ENCODE data around the gene NCS1. TPM values are rescaled to one million over a fixed set of nuclear protein-coding genes. Genes with fewer than 3 reads are reported as not detected.
A peak's percentile ranks its signal among the peaks of the same experiment; 100 is the strongest.

The NCS1 gene
- total RNA-seq, 1 donor from 2014 or later, result 32.8 TPM

GRCh38 chr9:130149031-130149430 lies 23.2 kb upstream of the NCS1 start:
- no peaks in the 10 kb centered on the region for H3K9me3 Mint-ChIP-seq

GRCh38 chr9:130149654-130150286 lies 22.4 kb upstream of the NCS1 start:
- H3K9me3 Mint-ChIP-seq, result no peaks in the 10 kb centered on the region
- no peak for TF ChIP-seq CTCF (conservative IDR thresholded peaks at IDR 0.05)
- no peak for DNase-seq (ENCODE audit: extremely low spot score, unreplicated experiment)
- H3K27ac Mint-ChIP-seq, result no peak overlapping the region
- H3K36me3 Mint-ChIP-seq, result no peaks in the 10 kb centered on the region
- H3K27me3 Mint-ChIP-seq, result peaks cover 2% of the 10 kb centered on the region
- peaks cover 11% of the 10 kb centered on the region for H3K4me1 Mint-ChIP-seq (ENCODE audit: unreplicated experiment)
- no peak overlapping the region for H3K4me3 Mint-ChIP-seq

More at GRCh38 chr9:130149031-130149430, 23.2 kb upstream of the NCS1 start:
- H3K27ac Mint-ChIP-seq, result no peak overlapping the region
- DNase-seq (ENCODE audit: extremely low spot score, unreplicated experiment), result no peak
- H3K36me3 Mint-ChIP-seq, result no peaks in the 10 kb centered on the region
- H3K4me3 Mint-ChIP-seq, result no peak overlapping the region
- peaks cover 12% of the 10 kb centered on the region for H3K4me1 Mint-ChIP-seq (ENCODE audit: unreplicated experiment)
- TF ChIP-seq CTCF (conservative IDR thresholded peaks at IDR 0.05), result no peak
- peaks cover 2% of the 10 kb centered on the region for H3K27me3 Mint-ChIP-seq

GRCh38 chr9:130150779-130151382 lies 21.3 kb upstream of the NCS1 start:
- Mint-ChIP-seq H3K4me3 (no peak overlapping the region), H3K9me3 (no peaks in the 10 kb centered on the region), H3K27ac (peak overlapping the region; percentile 71), H3K27me3 (peaks cover 2% of the 10 kb centered on the region), H3K4me1 (ENCODE audit: unreplicated experiment) (peaks cover 11% of the 10 kb centered on the region), H3K36me3 (no peaks in the 10 kb centered on the region)
- TF ChIP-seq CTCF (conservative IDR thresholded peaks at IDR 0.05), result no peak
- DNase-seq (ENCODE audit: extremely low spot score, unreplicated experiment), result no peak

GRCh38 chr9:130154816-130155215 lies 17.4 kb upstream of the NCS1 start:
- no peak for DNase-seq (ENCODE audit: extremely low spot score, unreplicated experiment)
- H3K4me1 Mint-ChIP-seq (ENCODE audit: unreplicated experiment), result peaks cover 11% of the 10 kb centered on the region
- H3K27me3 Mint-ChIP-seq, result no peaks in the 10 kb centered on the region
- H3K27ac Mint-ChIP-seq, result no peak overlapping the region
- H3K9me3 Mint-ChIP-seq, result no peaks in the 10 kb centered on the region
- H3K36me3 Mint-ChIP-seq, result no peaks in the 10 kb centered on the region
- no peak for TF ChIP-seq CTCF (conservative IDR thresholded peaks at IDR 0.05)
- H3K4me3 Mint-ChIP-seq, result no peak overlapping the region

GRCh38 chr9:130155647-130156046 lies 16.6 kb upstream of the NCS1 start:
- peaks cover 11% of the 10 kb centered on the region for H3K4me1 Mint-ChIP-seq (ENCODE audit: unreplicated experiment)
- DNase-seq (ENCODE audit: extremely low spot score, unreplicated experiment), result no peak
- no peak for TF ChIP-seq CTCF (conservative IDR thresholded peaks at IDR 0.05)
- H3K9me3 Mint-ChIP-seq, result no peaks in the 10 kb centered on the region
- no peaks in the 10 kb centered on the region for H3K36me3 Mint-ChIP-seq
- no peak overlapping the region for H3K27ac Mint-ChIP-seq
- H3K4me3 Mint-ChIP-seq, result no peak overlapping the region
- no peaks in the 10 kb centered on the region for H3K27me3 Mint-ChIP-seq
